ENCODE data around the gene MRPL14. TPM values are rescaled to one million over a fixed set of nuclear protein-coding genes. Genes with fewer than 3 reads are reported as not detected.

MRPL14 gene
- total RNA-seq, 6 experiments from 2014 or later, result 50.9 to 64.2 (median 56.0) TPM

DNA sequence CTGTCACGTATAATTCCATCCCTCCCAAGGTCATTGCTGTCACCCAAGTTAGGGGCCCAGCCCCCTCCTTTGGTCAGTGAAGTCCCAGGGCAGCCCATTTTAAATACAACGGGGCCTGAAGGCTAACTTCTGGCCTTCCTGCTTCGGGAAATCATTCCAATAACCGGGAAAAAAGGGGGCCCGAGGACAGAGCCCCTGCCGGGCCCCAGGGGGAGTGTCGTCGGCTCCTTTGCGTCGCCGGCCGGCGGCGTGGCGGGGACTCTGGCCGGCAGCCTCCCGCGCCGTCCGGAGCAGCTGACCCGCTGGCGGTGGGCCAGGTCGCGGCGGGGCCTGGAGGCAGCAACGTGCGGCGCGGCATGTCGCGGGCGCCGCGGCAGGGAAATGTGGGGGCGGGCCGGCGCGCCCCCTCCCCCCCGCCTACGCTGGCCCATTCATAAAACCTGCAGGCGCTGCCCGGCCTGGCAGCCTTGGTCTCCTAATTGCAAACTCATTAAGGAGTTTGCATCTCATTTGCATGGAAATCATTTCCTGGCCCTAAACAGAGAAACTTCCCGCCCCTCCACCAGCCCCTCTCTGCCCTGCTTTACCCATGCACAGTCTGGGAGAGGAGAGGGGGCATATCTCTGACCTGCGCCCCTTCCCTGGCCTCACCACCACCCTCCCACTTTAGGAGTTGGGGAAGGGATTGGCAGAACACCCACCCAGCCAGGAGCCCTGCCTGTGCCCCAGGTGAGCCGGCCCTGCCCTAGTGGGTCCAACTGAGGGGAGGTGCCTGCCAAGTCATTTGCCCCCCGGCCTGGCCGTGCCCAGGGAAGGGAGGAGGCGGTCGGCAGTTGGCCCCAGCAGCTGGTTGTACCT is 50.7 kb downstream of the MRPL14 start:
- no peak overlapping the region for H3K4me3 Mint-ChIP-seq
- no peaks in the 10 kb centered on the region for H3K36me3 Mint-ChIP-seq (ENCODE audit: low read depth)
- peaks cover 31% of the 10 kb centered on the region for H3K4me1 Mint-ChIP-seq (ENCODE audit: low read depth)
- TF ChIP-seq, protein P1, sequence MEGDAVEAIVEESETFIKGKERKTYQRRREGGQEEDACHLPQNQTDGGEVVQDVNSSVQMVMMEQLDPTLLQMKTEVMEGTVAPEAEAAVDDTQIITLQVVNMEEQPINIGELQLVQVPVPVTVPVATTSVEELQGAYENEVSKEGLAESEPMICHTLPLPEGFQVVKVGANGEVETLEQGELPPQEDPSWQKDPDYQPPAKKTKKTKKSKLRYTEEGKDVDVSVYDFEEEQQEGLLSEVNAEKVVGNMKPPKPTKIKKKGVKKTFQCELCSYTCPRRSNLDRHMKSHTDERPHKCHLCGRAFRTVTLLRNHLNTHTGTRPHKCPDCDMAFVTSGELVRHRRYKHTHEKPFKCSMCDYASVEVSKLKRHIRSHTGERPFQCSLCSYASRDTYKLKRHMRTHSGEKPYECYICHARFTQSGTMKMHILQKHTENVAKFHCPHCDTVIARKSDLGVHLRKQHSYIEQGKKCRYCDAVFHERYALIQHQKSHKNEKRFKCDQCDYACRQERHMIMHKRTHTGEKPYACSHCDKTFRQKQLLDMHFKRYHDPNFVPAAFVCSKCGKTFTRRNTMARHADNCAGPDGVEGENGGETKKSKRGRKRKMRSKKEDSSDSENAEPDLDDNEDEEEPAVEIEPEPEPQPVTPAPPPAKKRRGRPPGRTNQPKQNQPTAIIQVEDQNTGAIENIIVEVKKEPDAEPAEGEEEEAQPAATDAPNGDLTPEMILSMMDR (IDR thresholded peaks at IDR 0.05), result 0 out of 2 replicates have a peak, but pooled peaks have one; percentile 15
- no peaks in the 10 kb centered on the region; the same call in 1 of the 2 replicates for H3K27me3 Mint-ChIP-seq (ENCODE audit: insufficient read depth)
- DNase-seq, result no peak
- no peaks in the 10 kb centered on the region for H3K9me3 Mint-ChIP-seq
- no peak overlapping the region for H3K27ac Mint-ChIP-seq

DNA sequence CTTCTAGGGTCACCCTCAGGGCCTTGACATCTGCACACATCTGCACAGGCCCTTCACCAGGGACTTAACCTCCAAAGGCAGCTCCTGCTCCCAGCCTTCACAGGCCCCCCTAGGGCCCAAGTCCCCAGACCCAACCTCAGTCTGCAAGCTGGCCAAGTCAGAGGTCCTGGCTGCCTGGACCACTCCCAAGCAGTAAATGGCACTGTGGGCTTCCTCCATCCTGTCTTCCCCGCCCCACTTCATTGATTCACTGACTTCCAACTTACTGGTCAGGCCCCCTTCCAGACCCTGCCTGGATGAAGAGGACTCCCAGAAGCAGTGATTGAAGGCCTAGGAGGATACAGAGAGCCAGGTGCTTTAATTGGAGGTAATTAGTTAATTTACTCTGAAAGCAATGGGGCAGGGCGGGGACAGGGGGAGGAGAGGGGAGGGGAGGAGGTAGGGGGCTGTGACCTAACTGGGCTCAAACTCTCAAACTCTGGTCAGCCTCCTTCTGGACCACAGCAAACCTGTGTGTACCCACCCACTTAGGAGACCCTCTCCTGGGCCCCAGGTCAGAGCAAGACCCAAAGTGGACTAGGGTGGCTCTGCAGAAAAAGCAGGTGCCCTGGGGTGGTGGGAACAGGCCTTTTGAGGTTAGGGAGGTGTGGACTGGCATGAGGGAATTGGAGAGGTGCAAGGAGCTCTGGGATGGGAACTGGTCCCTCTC is 51.5 kb downstream of the MRPL14 start:
- no peaks in the 10 kb centered on the region for H3K9me3 Mint-ChIP-seq
- TF ChIP-seq, protein P1 (IDR thresholded peaks at IDR 0.05), result no peak
- no peaks in the 10 kb centered on the region for H3K36me3 Mint-ChIP-seq (ENCODE audit: low read depth)
- no peak overlapping the region for H3K27ac Mint-ChIP-seq
- H3K27me3 Mint-ChIP-seq (ENCODE audit: insufficient read depth), result no peaks in the 10 kb centered on the region; the same call in 1 of the 2 replicates
- no peak overlapping the region for H3K4me3 Mint-ChIP-seq
- no peak for DNase-seq
- peaks cover 39% of the 10 kb centered on the region for H3K4me1 Mint-ChIP-seq (ENCODE audit: low read depth)

DNA sequence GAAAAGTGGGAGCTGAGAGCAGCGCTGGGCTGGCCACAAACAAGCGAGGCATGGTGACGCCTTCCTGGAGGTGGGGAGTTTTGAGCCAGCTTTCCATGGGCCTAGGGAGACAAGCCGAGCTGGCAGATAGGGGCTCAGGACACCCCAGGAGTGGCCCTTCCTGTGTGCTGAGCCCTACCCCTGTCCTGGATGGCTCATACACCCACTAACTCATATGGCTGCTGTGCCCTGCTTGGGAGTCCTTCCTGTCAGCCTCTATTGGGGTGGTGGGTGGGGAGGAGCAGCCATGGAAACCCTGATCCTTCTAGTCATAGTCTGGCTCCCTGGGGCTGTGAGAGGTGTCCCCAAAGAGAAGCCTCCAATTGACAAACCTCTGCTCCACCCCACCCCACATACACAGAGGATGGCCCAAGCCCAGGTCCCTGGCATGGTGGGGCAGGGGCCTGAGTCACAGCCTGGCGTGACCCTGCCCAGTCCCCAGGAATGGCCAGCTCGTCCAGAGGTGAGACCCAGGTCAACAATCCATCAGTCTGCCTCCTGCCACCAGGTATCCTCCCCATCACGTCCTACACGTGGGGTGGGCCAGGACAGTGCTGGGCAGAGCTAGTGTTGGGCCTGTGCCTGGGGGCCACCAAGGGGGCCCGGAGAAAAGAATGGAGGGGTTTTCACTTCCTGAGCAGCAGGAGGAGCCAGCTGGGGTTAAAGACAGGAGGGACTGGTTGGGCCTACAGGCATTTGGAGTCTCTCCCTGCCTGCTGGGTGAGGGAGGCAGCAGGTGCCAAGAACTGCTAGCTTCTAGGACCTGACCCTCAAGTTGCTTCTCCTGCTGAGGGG is 52.2 kb downstream of the MRPL14 start:
- H3K9me3 Mint-ChIP-seq, result no peaks in the 10 kb centered on the region
- no peak for DNase-seq
- H3K27ac Mint-ChIP-seq, result peak overlapping the region; percentile 34
- TF ChIP-seq, protein P1 (IDR thresholded peaks at IDR 0.05), result peak; percentile 55
- peaks cover under 1% of the 10 kb centered on the region for H3K27me3 Mint-ChIP-seq (ENCODE audit: insufficient read depth)
- peaks cover 47% of the 10 kb centered on the region for H3K4me1 Mint-ChIP-seq (ENCODE audit: low read depth)
- H3K4me3 Mint-ChIP-seq, result no peak overlapping the region; the same call in 1 of the 2 replicates
- H3K36me3 Mint-ChIP-seq (ENCODE audit: low read depth), result no peaks in the 10 kb centered on the region

DNA sequence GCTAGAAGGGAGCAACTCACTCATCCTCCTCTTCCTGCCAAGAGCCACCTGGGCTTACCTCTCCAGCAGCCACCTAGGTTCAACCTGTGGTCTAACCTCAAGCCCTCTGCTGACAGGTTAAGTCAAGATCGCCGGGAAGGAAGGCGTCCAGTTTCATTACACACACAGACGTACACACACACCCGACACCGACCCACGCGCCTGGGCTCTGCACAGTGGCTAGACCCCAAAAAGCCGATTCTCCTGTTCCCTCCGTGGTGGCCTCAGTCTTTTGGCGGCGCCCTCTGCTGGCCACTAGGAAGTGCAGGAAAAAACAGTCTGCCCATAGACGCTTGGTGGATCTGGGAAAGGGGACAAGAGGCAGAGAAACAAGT is 52.8 kb downstream of the MRPL14 start:
- Mint-ChIP-seq H3K27me3 (ENCODE audit: insufficient read depth) (peaks cover 2% of the 10 kb centered on the region), H3K36me3 (ENCODE audit: low read depth) (no peaks in the 10 kb centered on the region), H3K4me3 (peak overlapping the region; percentile 82; the same call in 1 of the 2 replicates), H3K9me3 (no peaks in the 10 kb centered on the region), H3K27ac (peak overlapping the region; percentile 34), H3K4me1 (ENCODE audit: low read depth) (peaks cover 47% of the 10 kb centered on the region)
- peak; percentile 58 for DNase-seq
- TF ChIP-seq, protein P1 (IDR thresholded peaks at IDR 0.05), result peak; percentile 95

Measured in HFFc6 (cell line).